ENCODE data around the gene RELN. TPM values are rescaled to one million over a fixed set of nuclear protein-coding genes. Genes with fewer than 3 reads are reported as not detected.

RELN gene
- total RNA-seq, 1 experiment from 2014 or later, result 0.02 TPM

DNA sequence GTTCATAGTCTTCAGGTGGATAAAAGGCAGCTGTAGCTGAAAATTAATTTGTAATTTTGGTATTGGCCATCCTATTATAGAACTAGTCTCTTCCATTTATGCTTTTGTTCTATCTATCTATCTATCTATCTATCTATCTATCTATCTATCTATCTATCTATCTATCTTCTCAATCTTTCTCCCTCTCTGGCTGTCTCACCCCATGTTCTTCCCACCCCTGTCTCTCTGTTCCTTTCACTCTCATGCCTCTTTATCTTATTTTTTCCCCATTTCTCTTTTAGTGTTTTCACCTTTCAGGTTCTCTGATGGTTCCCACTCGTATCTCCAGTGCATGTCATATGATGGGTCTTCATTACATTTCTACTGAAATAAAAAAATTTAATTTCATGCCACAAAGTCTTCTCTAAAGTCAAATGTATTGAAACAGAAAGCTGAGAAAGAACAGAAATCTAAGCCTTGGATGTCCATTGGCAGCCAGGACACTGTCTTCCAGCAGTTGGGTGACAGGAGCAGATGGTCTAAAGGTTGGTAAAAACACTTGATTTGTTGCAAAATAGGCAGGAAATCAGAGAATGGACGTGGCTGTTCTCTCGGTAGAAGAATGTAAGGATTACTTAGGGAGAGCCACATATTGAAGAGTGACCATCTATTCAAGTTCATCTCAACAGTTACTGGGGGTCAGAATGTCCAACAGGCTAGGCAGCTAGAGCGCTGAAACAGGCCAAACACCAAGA, 127.0 kb downstream of the RELN start:
- Histone ChIP-seq H3K56ac (ENCODE audit: insufficient read length, low read depth, low read length) (no peak overlapping the region), H2BK15ac (ENCODE audit: low read depth, low read length) (no peak overlapping the region), H2BK12ac (ENCODE audit: insufficient read length, low read depth, low read length) (no peak overlapping the region), H3K23ac (ENCODE audit: insufficient read length, low read depth, low read length) (no peak overlapping the region), H2BK120ac (ENCODE audit: low read depth, low read length, poor library complexity, severe bottlenecking) (no peak overlapping the region), H3K23me2 (ENCODE audit: insufficient read length, low read depth, low read length, poor library complexity, severe bottlenecking) (no peaks in the 10 kb centered on the region), H2BK20ac (ENCODE audit: low read depth, low read length, poor library complexity, severe bottlenecking) (no peak overlapping the region), H3K4me2 (ENCODE audit: insufficient read depth, insufficient read length, low read length) (no peak overlapping the region), H3K27ac (ENCODE audit: insufficient read length, low read depth, low read length) (no peak overlapping the region), H3K18ac (ENCODE audit: insufficient read length, low read depth, low read length) (no peak overlapping the region), H4K5ac (ENCODE audit: insufficient read length, low read depth, low read length) (no peak overlapping the region), H3K79me2 (ENCODE audit: insufficient read depth, low read length) (no peaks in the 10 kb centered on the region), H4K8ac (replicated peaks; ENCODE audit: insufficient read length, low read depth, low read length) (no peak overlapping the region), H3K9me3 (ENCODE audit: control insufficient read depth, low read depth, low read length) (no peaks in the 10 kb centered on the region), H3K79me1 (ENCODE audit: insufficient read depth, low read depth, low read length, poor library complexity, severe bottlenecking) (no peaks in the 10 kb centered on the region), H3K4me1 (ENCODE audit: insufficient read depth, low read length) (peaks cover 2% of the 10 kb centered on the region; the same call in 1 of the 2 replicates), H4K20me1 (ENCODE audit: control insufficient read depth, insufficient read depth, insufficient read length) (no peaks in the 10 kb centered on the region), H4K91ac (ENCODE audit: insufficient read length, low read depth, low read length) (no peak overlapping the region), H3T11ph (ENCODE audit: low read length) (no peak overlapping the region), H3K27me3 (ENCODE audit: insufficient read depth, low read length) (no peaks in the 10 kb centered on the region), H3K9ac (ENCODE audit: extremely low read depth, insufficient read length, low read length) (no peak overlapping the region), H3K14ac (ENCODE audit: insufficient read depth, low read length) (no peak overlapping the region), H2BK5ac (ENCODE audit: insufficient read length, low read length) (no peak overlapping the region), H2AK5ac (ENCODE audit: insufficient read length, low read length) (no peak overlapping the region), H3K4ac (ENCODE audit: low read depth, low read length) (no peak overlapping the region), H2AFZ (ENCODE audit: low read length) (no peak overlapping the region)
- Mint-ChIP-seq H3K36me3 (ENCODE audit: insufficient read depth in 1 of 3, low read depth in 3 of 3) (no peaks in the 10 kb centered on the region), H3K4me1 (peaks cover 2 to 5% of the 10 kb centered on the region in 2 experiments), H3K27ac (no peak overlapping the region), H3K9me3 (no peaks in the 10 kb centered on the region), H3K27me3 (ENCODE audit: low read depth) (no peaks in the 10 kb centered on the region), H3K4me3 (no peak overlapping the region)
- TF ChIP-seq, protein P1, sequence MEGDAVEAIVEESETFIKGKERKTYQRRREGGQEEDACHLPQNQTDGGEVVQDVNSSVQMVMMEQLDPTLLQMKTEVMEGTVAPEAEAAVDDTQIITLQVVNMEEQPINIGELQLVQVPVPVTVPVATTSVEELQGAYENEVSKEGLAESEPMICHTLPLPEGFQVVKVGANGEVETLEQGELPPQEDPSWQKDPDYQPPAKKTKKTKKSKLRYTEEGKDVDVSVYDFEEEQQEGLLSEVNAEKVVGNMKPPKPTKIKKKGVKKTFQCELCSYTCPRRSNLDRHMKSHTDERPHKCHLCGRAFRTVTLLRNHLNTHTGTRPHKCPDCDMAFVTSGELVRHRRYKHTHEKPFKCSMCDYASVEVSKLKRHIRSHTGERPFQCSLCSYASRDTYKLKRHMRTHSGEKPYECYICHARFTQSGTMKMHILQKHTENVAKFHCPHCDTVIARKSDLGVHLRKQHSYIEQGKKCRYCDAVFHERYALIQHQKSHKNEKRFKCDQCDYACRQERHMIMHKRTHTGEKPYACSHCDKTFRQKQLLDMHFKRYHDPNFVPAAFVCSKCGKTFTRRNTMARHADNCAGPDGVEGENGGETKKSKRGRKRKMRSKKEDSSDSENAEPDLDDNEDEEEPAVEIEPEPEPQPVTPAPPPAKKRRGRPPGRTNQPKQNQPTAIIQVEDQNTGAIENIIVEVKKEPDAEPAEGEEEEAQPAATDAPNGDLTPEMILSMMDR (conservative IDR thresholded peaks at IDR 0.05), result no peak
- DNase-seq, result no peak
- no CpG with 5 or more reads among the region's 4 CpGs for WGBS (ENCODE audit: extremely low coverage, insufficient read length, low lambda C conversion rate)

Measured in H9 (cell line).